BE2C (cell line): ENCODE results near the gene POMP.

Experiments
- DNase-seq: peaks from one replicate; pipeline ENCODE4 v3.0.0-alpha.2; 2020
- H3K27me3 ChIP-seq: fragments of 250-450 bp; sonication (Bioruptor Pico); 2 replicates; pipeline ENCODE4 v1.5.1; 2020; ENCODE audit warnings: mild to moderate bottlenecking
- H3K36me3 ChIP-seq: fragments of 250-450 bp; sonication (Bioruptor Pico); 2 replicates; pipeline ENCODE4 v1.5.1; 2020; ENCODE audit warnings: mild to moderate bottlenecking
- H3K4me1 ChIP-seq: fragments of 250-450 bp; sonication (Bioruptor Pico); 2 replicates; pipeline ENCODE4 v1.5.1; 2020
- H3K4me3 ChIP-seq: 2 replicates; pipeline ENCODE4 v1.5.1; 2011; ENCODE audit warnings: low read depth, low read length
- H3K9me3 ChIP-seq: fragments of 250-450 bp; sonication (Bioruptor Pico); 2 replicates; pipeline ENCODE4 v1.5.1; 2020
- TF ChIP-seq, protein P1 (sequence below): IDR thresholded peaks from 2 replicates; pipeline ENCODE4 v1.5.1; 2012; ENCODE audit warnings: mild to moderate bottlenecking, low read depth, low read length

Gene POMP

DNA sequence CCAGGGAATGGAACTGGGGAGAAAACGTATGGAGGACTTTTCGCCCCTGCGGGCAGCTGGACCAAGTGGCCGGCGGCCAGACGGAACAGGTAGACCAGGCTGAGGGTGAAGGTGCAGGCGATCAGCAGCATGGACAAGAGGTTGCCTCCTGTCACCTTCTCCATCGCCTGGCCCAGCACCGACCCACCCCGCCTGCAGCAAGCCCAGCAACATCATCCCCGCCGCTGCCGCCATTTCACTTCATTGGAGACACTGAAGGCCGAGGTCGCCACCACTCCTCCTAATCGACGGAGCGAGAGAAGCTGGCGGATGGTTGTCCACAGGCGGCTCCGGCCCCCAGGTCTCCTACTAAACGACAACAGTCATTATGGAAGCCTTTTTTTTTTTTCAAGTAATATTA is 64.9 kb downstream of the POMP start:
- Histone ChIP-seq H3K9me3 (no peaks in the 10 kb centered on the region), H3K4me1 (no peaks in the 10 kb centered on the region), H3K27me3 (no peaks in the 10 kb centered on the region), H3K36me3 (no peaks in the 10 kb centered on the region), H3K4me3 (no peak overlapping the region)
- TF ChIP-seq, protein P1, sequence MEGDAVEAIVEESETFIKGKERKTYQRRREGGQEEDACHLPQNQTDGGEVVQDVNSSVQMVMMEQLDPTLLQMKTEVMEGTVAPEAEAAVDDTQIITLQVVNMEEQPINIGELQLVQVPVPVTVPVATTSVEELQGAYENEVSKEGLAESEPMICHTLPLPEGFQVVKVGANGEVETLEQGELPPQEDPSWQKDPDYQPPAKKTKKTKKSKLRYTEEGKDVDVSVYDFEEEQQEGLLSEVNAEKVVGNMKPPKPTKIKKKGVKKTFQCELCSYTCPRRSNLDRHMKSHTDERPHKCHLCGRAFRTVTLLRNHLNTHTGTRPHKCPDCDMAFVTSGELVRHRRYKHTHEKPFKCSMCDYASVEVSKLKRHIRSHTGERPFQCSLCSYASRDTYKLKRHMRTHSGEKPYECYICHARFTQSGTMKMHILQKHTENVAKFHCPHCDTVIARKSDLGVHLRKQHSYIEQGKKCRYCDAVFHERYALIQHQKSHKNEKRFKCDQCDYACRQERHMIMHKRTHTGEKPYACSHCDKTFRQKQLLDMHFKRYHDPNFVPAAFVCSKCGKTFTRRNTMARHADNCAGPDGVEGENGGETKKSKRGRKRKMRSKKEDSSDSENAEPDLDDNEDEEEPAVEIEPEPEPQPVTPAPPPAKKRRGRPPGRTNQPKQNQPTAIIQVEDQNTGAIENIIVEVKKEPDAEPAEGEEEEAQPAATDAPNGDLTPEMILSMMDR = no peak
- no peak for DNase-seq

DNA sequence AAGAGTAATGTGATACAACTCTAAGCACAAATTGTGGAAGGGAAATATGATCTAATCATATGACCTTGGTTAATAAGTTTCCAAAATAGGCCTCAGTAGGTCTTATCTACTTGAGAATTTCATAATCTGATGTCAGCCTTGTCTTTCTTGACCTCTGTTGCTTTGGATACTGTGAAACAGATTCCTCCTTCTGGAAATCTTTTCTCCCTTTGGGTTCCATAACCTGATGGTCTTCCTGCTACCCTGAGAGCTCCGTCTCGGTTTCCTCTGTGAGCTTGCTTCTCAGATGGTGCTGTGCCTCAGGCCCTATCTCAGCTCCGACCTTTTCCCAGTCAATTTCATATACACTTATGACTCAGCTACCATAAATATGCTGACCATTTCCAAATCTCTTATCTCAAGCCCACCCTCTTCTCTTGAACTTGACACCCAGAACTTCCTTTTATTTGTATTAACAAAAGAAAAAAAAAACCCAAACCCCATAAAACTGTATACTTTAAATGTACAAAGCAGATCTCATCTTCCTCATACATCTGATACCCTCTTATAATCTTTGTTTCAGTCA is 66.2 kb downstream of the POMP start:
- no peak overlapping the region for H3K4me3 ChIP-seq
- TF ChIP-seq, protein P1 = no peak

More for the DNA sequence above, 66.2 kb downstream of the POMP start:
- no peaks in the 10 kb centered on the region for H3K4me1 ChIP-seq
- H3K9me3 ChIP-seq = no peaks in the 10 kb centered on the region
- no peak for DNase-seq
- H3K36me3 ChIP-seq = no peaks in the 10 kb centered on the region
- no peaks in the 10 kb centered on the region for H3K27me3 ChIP-seq
